HG02610 (cell line): ENCODE results near the gene NR2F1-AS1.

Experiments used
- ATAC-seq: cut with Tn5 transposase; IDR thresholded peaks from one replicate; pipeline ENCODE4 v1.9.1; 2021; ENCODE audit warnings: mild to moderate bottlenecking, moderate library complexity; ENCODE audit not compliant: unreplicated experiment

NR2F1-AS1 gene

DNA sequence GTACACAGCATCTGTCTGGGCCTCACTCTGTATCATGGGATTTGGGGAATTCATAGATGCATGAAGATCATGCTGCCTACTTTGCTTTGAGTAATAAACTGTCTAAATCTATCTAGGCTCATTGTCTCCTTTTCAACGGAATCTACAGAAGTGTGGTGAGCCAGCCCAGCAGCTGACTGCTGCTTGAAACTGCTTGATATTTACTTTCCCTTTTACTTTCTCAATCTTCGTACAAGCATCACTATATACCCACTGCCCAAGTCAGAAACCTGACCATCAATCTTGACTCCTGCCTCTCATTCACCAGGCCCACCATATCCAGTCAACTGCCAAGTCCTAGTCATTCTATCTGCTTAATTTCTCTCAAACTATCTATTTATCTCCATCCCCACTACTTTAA, 142.9 kb downstream of the NR2F1-AS1 start:
- ATAC-seq: no peak

DNA sequence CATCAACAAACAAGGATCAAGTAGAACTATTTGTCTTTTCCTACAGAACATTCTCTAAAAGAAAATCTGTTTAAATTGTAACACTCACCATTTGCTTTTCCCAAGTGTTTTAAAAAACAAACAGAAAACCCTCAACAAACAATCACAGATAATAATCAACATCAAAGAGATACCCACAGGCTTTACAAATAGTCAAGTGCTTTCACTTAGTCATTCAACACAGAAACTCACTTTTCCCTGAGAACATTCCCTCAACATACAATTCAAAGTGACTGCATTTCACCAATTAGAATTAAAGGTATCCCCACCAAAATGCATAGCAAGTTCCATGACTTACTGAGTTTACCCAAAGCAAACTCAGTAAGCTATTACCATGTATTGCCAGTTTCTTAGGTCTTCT, 144.9 kb downstream of the NR2F1-AS1 start:
- ATAC-seq: no peak

DNA sequence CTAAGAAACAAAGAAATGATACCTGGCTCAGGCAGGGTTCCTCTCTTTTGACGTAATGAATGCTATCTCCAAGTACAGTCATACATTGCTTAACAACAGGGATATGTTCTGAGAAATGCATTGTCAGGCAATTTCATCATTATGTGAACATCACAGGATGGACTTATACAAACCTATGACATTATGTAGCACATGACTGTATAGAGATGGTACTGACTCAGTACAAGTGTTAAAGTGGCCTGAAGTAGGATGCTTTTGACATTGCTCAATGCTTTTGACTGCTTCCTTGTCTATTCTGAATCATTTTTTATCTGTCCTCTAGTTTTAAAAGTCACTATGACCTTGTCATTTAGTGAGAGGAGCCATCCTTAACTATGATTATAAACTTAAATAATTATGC, 147.6 kb downstream of the NR2F1-AS1 start:
- ATAC-seq: no peak

DNA sequence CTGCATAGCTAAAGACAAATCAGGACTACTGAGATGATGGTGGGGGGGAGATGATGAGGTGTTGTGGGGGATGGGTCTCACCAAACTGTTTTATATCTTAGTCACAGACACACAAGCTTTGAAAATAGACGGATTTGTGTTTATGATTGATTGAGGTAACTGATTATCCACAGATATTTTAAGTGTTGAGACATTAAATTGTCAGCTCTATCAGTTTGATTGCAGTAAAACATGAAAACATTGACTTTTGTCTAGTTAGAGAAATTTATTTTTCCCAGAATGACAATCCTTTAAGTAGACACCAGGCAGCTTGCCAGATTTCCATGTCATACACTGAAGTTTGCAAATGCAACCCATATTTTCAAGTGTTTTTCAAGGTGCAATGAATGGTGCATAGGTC, 149.8 kb downstream of the NR2F1-AS1 start:
- no peak for ATAC-seq

DNA sequence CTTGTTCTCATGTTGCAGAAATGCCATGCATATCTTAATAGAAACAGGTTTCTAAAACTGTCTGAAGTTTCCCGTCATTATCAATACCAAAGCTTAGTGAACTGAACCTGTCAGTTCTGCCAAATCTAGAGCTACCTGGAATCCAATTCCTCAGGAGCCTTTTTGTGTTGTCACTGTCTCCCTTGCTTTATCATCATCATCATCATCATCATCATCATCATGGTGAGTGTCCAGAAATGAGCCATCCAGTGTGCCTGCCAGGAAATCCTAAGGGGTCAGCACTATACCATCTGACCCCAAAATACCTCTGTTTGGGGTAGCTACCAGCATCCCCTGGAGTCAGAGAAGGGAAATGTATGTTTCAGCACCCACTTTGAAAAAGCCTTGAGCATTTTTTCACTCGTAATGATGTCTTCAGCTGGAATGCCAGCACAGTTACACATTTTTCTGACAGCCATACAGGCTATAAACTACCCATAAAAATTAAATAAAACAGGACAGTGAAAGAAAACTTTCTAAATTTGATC, 150.3 kb downstream of the NR2F1-AS1 start:
- ATAC-seq: no peak

DNA sequence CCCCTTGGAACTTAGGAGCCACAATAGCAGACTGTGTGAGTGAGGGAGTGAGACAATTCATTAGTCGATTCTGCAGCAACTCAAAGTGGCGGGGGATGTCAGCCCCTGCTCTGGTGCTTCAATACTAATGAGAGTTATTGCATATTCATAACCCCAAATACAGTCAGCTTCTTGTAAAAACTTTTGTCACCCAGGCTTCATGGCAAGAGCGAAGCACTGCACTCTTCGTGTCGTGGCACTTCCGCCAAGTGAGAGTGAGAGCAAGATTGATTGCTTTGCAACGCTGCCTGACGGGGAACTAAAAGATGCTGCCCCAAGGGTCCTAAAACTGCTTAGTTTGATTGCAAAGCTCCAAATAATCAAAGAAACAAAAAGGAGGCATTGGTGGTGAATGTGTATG, 150.9 kb downstream of the NR2F1-AS1 start:
- no peak for ATAC-seq

DNA sequence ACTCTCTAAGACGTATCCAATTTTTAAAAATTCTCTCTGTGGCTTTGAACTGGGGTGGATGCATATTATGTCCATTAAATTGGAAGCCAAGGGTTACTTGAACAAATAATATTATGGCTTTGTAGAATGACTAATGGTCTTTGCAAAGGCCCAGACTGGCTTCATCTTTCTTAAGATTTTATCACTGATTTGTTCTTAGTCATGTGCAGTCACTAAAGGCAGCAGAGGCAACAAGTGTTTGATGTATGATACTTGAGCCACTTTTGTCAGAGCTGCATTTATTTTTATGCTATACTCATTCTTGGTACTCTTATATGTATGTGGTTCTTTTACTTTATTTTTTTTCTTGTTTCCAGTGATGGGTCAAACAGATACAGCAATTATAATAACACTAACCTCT, 152.2 kb downstream of the NR2F1-AS1 start:
- no peak for ATAC-seq

DNA sequence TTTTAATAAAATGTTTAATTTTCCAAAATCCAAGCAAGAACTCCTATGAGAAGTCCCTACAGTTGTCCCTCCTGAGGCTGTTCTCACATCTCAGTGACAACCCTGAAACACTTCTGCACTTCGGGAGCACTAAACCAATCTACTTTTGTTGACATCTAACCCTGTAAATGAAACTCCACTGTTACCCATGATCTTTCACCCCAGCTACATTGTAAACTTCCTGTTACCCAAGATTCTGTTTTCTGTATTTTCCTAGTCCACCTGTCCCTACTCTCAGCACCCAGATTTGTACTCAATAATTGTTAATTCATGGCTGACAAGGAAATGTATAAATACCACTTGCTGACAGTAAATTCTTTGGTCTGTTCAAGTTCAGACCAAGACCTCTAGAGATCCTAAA, 153.7 kb downstream of the NR2F1-AS1 start:
- no peak for ATAC-seq

DNA sequence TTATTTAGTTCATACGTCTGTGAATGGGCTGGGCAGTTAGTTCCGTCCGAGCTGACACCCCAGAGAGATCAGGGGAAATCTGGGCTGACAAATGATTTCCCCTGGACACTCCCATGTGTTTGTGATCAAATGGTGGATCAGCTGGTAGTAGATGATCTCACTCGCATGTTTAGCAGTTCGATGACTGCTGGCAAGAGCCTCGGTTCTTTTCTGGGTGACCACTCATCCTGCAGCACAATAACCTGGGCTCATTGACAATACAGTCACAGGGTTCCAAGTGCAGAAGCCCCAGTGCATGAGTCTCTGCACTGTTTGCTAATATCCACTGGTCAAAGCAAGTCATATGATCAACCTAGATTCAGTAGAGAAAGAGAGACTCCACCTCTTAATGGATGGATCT, 155.9 kb downstream of the NR2F1-AS1 start:
- no peak for ATAC-seq

DNA sequence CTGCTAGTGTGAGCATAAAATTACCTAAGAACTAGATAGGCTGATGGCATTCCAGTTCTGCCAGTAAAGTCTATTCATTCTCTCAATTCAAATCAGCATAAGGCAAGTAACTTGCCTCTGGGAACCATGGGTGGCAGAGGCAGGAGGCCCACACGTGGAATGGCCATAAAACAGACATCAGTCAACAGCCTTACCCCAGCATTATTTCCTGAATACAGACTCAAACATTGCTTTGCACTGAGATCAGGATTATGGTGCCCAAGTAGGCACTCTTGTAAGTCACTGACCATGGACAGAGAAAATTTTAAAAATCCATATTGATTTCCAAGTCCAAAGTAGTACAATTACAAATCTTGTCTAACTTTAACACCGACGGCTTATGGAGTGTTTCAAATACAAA, 157.7 kb downstream of the NR2F1-AS1 start:
- ATAC-seq: no peak

DNA sequence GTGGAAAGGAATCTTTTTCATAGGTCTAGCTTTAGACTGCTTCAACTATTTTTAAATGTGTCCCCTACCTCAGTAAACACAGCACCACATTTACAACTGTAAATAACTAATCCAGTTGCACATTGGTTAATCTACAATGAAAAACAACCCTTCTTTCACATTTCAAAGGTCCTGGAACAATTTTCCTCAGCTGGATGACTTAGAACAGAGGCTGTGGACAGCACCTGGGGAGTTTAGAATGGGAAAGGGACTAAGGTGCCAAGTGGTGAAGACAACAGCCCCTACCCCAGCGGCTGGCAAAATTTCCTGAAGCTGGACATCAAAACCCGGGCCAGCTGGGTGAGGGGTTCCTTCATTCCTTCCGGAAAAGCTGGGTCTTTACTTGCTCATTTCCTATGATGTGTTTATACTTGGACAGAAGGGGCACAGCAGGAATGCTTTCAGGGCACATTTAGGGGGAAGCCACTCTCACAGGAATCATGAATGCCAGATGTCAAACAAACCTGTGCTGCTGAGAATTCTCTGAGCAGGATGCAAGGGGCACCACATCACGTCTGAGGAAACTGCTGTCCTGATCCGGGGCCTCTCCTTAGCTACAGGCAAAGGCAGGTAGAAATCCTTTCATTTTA, 158.3 kb downstream of the NR2F1-AS1 start:
- no peak for ATAC-seq

DNA sequence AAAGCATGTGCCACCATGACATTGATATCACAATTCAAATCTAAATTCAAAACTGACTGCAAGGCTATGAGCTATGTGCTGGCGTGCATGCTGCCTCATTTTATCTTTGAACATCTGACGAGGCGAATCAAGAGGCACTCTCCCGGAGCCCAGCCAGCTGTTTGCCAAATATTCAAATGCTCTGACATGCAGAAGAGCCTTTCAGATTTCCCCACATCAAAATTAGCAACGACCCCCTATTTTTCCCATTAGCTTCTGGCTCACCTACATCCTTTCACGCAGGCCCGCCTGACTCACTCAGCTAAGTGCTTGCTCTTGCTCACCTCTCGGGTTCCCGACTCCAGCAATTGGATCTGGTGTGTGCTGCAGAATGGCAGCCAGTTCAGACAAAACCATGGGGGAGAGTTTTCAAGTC, 159.0 kb downstream of the NR2F1-AS1 start:
- ATAC-seq: no peak

DNA sequence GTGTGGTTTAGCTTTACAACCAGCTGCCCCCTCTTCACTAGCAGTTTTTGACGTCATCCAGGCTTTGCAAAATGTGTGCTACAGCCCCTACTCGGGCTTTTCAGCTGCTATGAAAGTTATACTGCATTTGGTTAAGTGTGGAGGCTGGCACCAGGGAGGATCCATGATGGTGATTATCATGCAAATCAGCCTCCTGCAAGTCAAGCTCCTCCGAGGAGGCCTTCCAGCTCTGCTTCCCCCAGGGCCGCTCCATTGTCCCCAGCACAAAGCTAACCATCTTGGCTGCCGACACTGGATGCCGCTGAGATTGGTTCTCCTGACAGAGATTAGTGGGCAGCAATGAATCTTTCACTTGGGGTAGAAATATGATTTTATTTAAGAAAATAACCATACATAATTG, 159.6 kb downstream of the NR2F1-AS1 start:
- ATAC-seq: no peak

DNA sequence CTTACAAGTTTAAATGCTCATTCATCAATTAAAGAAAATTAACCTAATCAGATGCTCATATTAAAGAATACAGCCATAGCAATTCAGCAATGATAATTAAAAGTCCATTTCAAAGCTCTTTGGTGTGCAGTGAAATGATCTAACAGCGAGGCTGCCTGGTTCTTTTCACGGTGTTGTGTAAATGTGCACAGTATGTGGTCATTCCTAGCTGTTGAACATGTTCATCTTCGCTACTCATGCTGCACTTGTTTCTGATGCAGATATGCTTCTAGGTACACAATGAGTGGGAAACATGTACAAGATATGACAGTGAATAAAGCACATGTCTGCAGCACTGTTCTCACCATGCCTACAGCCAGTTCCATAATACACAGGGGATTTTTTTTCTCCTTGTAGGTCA, 163.5 kb downstream of the NR2F1-AS1 start:
- no peak for ATAC-seq

DNA sequence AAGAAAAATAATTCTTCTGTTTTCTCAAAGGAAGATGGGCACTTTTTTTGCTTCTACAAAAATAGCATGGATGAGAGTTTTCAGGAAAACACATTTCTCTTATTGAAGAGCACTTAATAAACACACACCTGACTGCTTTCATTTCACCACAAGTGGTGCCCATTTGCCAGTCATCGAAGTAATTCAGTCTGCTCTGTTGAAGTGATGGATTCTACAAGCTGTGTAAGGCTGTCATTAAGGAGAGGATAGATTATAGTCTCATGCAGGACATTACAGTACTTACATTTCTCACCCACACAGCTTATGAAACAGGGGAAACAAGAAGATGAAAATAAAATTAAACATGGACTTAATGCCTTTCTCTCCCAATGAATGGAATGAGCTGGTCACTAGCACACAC, 165.2 kb downstream of the NR2F1-AS1 start:
- no peak for ATAC-seq

DNA sequence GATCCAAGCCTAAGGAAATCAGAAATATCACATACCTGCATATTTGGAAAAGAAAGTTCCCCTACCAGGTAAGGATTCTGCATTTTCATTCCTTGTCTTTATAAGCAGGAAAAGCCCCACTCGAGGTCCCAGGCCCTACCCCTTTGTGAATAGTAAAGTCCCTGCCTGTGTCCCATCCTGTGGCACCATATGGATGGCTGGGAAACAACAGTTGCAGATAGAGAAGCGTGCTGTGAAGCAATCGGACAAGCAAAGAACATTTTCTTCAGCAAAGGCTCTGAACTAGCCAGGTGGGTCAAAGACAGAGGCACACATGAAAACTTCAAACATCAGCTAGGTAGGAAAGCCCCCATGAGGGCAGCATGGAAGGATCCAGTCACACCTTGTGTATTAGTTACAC, 169.3 kb downstream of the NR2F1-AS1 start:
- no peak for ATAC-seq

DNA sequence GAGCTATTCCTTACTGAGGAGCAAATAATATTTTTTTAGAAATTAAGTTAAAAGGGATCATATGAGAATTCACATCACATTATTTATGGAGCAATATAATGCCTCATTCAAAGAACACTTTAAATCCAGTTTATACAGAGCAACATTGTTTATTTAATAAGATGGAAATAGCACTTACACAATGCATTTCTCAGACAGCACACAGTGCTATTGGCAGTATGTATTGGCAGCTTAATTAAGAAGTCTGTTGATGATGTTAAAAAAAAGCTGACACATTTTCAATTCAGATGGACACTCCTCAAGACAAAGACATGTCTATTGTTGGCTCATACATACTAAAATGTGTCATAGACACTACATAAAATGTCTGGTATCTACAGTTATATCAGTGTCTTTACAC, 171.3 kb downstream of the NR2F1-AS1 start:
- ATAC-seq: no peak

DNA sequence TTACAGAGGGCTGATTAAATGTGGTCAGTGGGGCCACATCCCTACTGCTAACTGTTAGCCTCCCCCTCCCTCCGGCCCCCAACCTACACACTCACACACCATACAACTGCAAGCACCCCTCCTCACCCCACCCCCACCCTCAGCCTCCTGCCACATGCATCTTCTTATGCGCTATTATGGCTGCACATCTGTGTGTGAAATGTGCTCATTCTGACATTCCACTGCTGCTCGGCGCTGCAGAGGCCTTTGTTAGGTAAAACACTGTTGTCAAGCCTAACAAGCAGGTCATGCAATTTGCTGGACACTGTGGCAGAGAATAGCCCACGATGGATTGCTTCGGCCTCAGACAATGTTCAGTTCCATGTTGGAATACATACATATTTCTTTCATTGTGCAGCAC, 173.6 kb downstream of the NR2F1-AS1 start:
- ATAC-seq: no peak

DNA sequence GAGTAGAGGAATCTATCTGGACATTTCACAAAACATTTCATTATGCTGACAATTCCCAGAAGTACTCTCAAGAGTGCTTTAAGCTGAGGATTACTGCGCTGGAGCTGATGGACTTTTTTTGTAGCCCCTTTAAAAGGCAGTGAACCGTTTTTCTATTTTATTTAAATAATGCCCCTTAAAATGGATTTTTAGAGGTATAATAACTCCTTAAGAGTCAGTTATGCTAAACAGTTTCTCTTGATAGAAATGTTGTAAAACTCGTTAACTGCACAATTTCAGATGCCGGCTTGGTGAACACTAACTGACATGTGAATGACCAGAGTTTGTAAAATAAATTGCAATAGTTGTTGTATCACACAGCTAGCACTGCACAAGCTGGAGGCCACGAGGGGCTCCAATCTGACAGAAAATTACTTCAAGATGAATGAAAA, 174.0 kb downstream of the NR2F1-AS1 start:
- no peak for ATAC-seq

DNA sequence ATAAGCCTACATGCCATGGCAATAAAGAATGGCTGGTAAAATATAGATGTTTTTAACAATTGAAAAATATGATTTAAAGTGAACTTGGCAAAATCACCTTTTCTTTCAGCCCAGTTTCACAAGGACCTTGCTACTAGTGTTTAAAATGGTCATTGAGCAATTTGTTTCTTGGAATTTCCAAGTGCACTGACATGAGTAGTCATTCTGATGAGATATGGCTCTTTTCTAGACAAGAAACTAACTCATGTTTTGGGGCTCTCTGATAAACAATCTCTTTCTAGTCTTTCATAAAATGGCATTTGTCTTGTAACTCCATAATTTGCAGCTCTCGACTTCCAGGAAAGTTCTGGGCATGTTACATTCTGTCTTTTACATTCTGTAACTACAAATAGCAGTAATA, 176.8 kb downstream of the NR2F1-AS1 start:
- ATAC-seq: no peak

DNA sequence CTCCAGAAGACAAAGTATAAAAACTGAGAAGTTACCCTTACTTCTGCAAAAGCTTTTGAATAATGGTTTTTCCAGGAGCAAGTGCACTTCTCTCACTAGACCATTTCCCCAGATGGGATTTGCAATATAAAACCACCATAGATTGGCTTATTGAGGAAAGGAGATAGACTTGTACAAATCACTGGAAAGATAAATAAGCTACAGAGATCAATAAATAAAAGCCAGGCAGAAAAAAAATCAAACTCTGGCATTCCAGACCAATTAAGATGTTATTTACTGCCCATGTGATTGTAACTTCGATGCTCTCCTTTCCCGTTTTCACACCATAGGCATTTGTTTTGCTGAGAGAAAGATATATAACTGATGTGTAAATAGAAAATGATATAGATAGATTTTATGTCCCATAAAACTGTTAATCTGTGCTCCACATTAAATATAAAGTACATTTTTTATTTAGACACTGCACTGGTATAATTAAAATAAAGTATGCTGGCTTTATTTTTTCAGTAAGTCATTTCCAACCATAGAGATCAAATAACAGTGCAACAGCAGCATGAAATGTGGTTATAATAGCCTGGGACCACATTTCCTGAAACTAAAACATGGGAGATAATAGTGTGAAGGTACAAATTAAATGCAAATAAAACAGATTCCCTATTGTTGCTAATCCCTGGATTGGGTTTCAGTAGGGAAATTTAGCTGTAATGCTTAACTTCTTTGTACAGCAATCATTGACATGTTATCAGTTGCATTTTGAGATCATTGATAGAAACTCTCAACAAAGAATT, 177.7 kb downstream of the NR2F1-AS1 start:
- ATAC-seq: no peak

DNA sequence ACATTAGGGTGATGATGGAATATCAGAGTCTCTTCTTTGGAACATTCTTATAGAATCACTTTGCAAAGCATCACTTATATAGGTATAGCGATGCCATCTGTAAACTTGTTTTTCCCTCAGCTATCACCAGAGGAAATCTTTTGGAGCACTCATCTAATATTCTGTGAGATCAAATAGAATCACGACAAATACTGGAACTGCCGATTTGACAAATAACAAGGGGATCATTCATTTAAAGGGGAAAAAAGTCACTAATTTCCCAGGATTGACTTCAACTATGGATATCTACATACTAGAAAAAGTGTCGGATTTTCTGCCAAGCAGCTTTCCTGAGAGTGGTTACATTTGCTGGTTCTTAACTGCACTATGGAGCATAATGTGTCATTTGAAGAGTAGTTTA, 178.6 kb downstream of the NR2F1-AS1 start:
- ATAC-seq: no peak
